ENCODE data around the gene EPAS1.

Gene EPAS1

GRCh38 chr2:46323730-46324129 lies 26.5 kb downstream of the EPAS1 start:
- no peak for DNase-seq (ENCODE audit: low read depth)

DNA sequence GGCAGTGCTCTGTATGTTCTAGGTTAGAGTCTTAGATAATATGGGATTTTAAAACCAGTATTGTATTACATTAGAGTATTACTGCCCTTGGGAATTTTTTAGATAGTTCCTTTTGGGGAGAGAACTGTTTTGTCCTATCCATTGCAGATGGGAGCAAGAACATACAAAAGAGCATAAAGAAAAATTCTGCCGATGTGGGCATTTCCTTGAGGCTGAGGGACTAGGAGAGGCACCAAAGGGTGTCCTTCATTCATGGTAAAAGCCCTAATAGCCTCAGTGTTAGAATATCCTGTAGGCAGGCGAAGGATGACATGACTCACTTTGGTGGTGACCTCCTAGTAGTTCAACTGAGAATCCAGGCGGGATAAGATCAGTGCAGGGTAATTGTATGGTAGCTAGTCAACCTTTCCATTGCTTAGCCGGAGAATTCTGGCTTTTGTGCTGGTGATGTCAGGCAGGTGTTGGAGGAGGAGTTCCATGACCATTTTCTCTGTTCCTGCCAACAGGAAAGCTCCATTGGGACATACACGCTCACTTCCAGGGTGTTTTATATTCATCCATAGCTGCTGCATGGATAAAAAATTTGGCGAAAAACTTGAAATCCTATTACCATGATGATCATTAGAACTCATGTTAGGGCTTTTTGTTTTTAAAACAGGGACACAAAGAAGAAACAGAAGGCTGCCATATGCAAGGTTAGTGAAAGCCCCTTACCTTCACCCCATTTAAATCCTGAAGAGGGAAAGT lies 28.1 kb downstream of the EPAS1 start:
- no peak for DNase-seq (ENCODE audit: low read depth)

DNA sequence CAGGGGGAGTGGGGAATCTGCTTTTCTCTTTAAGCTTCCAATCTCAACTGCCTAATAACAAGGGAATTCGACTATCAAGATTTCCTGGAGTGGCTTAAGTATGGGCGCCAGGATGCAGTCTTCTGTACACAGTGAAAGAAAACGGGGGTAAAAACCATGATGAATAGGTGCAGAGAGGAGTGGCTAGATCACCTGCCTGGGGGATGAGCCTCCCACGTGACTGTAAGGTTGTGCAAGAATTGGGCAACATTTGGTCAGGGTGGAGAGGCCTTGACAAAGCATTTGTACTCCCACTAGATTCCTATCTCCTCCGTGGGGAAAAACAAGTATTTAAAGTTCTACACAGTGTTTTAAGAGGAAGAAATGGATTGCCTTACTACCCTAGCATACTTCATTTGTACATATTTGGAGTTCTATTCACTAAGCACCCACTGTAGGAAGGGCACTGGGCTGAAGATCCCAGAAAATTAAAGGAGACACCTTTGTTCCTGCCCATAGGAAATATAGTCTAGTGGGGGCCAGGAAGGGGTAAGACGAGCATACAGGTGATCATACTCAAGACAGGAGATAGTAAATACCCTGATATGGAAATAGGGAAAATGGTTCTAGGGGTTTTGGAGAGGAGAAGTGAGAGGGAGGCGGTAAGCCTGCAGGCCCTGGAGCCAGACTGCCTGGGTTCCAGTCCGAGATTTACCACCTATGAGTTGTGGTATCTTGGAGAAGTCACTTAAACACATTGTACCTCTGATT lies 29.2 kb downstream of the EPAS1 start:
- no peak for DNase-seq (ENCODE audit: low read depth)

DNA sequence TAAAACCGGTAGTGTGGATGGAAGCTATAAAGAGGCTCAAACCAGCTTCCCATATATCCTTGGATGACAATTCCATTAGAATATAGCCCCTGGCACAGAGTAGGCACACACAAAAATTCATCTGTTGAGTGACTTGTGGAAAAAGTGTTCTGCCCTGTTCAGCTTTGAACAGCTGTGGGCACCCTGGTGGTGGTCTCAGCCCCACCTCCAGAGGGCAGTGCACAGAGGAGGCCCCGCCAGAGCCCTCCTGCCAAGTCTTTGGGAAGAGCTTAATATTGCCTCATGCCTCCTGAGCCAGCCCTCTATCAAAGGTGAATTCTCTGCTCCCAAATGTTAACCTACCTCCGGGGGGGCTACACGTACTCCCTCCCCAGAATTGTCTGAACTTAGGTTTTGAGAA lies 30.4 kb downstream of the EPAS1 start:
- no peak for DNase-seq (ENCODE audit: low read depth)

GRCh38 chr2:46328291-46328690 lies 31.1 kb downstream of the EPAS1 start:
- no peak for DNase-seq (ENCODE audit: low read depth)

DNA sequence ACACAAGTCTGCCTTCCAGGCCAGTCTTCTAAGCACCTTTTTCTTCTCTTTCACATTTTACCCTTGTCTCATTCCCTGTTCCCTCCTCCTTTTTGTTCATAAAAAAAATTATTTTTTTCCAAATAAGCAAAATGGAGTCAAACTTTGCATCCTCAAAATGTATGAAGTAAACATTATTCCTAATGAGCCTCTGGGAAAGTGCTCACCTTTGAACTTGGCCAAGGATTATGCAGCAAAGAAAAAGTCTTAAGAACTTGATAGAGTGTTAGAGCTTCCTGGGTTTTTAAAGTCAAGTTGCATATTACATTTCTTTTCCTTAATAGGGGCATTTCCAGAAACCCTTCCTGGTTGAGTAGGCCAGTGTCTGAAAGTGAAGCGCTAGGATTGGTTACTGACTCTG lies 31.6 kb downstream of the EPAS1 start:
- DNase-seq (ENCODE audit: low read depth) = no peak

DNA sequence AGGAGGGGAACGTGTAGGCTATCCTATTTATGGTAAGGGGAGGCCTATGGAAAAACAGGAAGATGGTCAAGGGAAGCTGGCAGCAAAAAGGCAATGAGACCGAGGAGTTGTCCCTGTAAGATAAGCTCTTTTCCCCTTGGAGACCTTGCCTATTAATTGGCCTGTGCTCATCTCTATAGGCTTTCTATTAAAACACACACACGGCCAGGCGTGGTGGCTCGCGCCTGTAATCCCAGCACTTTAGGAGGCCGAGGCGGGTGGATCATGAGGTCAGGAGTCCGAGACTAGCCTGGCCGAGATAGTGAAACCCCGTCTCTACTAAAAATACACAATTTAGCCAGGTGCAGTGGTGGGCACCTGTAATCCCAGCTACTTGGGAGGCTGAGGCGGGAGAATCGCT lies 32.1 kb downstream of the EPAS1 start:
- DNase-seq (ENCODE audit: low read depth) = no peak

DNA sequence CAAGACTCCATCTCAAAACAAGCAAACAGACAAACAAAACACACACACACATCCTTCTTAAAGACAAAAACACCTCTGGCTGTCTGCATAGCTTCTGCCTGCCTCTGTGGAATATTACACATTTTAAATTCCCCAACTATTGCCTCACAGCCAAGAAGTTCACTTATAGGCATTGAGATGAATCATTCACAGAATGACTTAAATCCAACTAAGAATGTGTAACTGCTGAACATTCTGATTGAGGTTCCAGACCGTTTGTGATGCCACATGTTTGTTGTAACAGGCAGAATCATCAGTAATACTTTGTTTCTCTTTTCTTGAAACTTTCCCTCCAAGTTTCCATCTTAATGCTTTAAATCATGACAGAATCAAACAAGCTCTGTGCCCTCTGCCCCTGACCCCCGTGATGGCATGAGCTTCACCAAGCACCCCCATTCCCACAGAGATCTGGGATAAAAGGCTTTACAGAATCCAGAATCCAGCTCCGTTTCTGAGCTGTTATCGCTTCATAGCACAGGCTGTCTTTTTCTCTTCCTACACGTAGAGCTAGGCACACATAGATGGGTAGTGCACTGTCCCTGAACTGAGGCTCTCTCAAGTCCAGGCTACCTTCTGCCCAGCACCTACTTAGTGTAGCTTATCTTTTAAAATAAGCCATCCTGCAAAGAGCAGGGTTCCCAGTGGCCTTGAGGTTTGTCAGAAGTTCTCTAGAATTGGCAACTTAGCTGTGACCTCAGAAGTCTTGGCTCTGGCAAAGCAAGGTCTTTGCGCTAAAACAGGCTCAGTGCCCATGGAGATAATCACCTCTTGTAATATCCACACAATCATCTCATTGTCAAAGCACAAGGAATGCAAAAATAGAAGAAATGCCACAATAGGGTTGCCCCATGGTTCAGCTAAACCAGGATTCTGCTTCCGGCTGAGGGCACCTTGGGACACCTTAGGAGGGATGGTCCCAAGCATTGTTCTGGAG lies 32.9 kb downstream of the EPAS1 start:
- no peak for DNase-seq (ENCODE audit: low read depth)

GRCh38 chr2:46331109-46331766 lies 34.0 kb downstream of the EPAS1 start:
- no peak for DNase-seq (ENCODE audit: low read depth)

DNA sequence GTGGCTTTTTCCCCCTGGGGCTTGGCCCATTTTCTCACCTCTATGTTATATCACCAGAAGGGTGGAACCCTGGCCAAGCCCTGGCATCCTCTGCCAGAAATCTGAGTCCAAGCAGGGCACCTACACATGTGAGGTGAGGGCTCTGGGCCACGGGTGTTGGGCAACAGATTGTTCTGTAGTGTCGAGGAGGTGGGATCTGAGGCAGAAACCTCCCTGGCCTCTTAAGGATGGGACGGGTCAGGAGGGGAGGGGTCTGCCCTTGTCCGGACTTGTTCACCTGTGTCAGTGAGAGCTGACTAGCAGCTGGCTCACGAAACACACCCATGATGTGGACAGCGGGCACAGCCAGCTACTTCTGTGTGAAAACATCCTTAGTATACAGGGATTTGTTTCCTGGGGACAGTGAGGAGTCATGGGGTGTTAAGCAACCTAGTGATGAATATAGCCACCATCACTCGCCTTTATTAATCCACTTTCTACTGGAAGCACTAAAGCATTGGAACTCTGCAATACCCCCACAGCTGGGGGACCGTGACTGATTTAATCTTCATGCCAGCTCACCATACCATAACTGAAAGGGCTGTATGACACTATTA lies 35.6 kb downstream of the EPAS1 start:
- DNase-seq (ENCODE audit: low read depth) = no peak

GRCh38 chr2:46333912-46334311 lies 36.7 kb downstream of the EPAS1 start:
- DNase-seq (ENCODE audit: low read depth) = no peak

GRCh38 chr2:46334389-46335271 lies 37.4 kb downstream of the EPAS1 start:
- no peak for DNase-seq (ENCODE audit: low read depth)

GRCh38 chr2:46335391-46336282 lies 38.4 kb downstream of the EPAS1 start:
- no peak for DNase-seq (ENCODE audit: low read depth)

DNA sequence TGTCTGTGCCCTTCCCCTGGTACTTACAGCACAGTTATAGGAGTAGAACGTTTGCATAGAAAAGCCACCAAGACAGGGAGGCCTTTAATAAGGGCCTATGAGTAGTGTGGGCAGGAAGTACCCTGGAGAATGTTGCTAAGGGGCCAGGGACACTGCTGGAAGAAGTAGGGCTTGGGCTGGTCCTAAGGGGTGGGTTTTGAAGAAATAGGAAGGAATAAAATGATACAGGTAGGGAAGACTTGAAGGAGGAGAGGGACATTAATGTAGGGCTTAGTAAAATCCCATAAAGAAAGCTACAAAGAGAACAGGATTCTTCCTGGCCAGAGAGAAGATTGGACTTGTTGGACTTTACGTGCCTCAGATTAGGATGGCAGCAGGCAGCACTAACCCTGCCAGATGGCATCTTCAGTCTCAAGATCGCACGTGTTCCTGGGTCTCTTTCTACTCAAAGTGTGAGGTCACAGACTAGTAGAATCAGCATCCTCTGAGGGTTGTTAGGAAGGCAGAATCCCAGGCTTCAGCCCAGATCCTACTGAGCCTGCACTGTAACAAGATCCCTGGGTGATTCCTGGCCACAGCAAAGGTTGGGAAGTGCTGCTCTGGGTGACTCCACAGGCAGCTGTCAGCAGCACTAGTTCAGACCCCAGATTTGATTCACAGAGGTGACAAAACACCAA lies 39.2 kb downstream of the EPAS1 start:
- no peak for DNase-seq (ENCODE audit: low read depth)

DNA sequence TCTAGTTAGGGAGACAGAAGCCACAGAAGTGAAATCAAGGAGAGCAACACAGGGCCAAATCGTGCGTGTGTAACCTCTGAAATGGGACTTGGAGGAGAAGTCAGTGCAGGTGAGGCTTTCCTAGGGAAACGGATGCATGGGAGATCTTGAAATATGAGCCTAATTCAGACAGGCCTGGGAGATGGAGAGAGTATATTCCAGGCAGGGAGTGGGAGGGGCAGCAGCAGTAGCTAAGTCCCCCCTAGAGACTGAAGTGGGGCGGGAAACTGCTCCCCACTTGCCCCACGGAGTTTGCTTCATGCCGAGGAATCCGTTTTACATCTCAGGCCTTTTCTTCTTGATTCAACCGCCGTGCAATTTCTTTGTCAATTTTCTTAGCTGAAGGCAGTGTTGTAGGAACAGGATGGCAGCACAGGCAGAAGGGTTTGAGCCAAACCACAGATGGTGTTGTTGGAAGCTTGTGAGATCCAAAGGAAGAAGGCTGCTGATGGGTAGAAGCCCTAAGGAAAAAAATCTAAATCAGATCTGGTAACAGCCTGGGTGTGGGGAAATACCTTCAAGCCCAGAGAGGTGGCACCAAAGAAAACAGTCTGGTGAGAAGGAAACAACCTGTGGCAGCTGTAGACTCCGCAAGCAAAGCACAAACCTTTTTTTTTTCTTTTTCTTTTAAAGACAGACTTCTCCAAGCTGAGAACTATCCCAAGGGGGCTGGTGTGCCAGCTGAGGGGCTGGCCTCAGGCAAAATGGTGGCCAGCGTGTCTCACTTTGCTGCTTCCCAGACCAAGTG lies 40.2 kb downstream of the EPAS1 start:
- no peak for DNase-seq (ENCODE audit: low read depth)

GRCh38 chr2:46338674-46339073 lies 41.5 kb downstream of the EPAS1 start:
- DNase-seq (ENCODE audit: low read depth) = no peak

GRCh38 chr2:46339200-46339599 lies 42.0 kb downstream of the EPAS1 start:
- DNase-seq (ENCODE audit: low read depth) = no peak

Data from activated T-helper 9 cell treated with anti-CD3 and anti-CD28 coated beads, Interleukin-2, amount 50 U/mL, for 16 hours (primary cell).